GM19468 (cell line): ENCODE measurements around the gene ITIH4.

ENCODE experiments used
- ATAC-seq: cut with Tn5 transposase; IDR thresholded peaks from one replicate; pipeline ENCODE4 v1.9.1; 2021; ENCODE audit warnings: mild to moderate bottlenecking, moderate library complexity, moderate number of reproducible peaks; ENCODE audit not compliant: unreplicated experiment; ENCODE audit errors: extremely low read depth

Gene ITIH4

GRCh38 chr3:52830535-52831258, at the start of gene ITIH4:
Gene ITIH4, minus strand, starts transcription at chr3:52830672. Its CDS starts 30 bp downstream, at chr3:52830642.
- no peak for ATAC-seq

GRCh38 chr3:52880047-52880446, 49.6 kb upstream of the ITIH4 start:
- no peak for ATAC-seq

GRCh38 chr3:52879581-52879980, 49.1 kb upstream of the ITIH4 start:
- ATAC-seq: no peak

DNA sequence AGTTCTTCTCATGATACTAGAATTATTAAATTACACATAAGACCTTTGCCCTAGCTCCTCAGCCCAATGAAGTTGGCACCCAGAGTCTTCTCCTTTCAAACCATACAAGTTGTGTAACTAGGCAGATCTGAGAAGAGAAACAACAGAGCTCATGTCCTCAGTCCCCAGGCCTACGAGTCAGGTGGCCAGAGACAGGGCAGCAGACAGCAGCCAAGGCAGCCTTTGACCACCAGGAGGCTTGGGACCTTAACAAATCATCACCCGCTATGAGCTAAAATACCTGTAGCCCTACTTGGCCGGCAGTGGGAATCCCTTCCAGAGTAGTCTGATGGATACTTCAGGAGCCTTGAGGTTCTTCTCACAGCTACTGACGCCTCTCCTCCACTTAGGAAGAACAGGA, 48.6 kb upstream of the ITIH4 start:
- no peak for ATAC-seq

DNA sequence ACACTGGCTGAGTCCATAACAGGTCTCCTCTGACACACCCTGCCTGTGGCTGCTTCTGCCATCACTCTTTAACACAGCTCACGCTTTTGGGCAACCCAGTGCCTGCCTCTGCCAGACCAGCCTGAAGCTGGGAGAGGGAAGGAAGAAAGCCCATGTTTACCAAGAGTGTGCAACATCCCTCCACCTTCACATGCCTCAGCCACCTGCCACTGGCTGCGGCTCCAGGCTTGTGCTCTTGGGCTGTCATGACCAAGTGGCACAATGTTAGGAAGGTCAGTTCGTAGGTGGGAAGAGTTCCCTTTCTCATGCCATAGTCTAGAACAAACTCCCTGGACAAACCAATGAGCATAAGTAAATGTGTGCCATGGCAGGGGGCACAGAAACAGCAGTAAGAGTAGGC, 46.6 kb upstream of the ITIH4 start:
- ATAC-seq: no peak

- ATAC-seq: no peak
Measured at GRCh38 chr3:52874864-52875587, 44.6 kb upstream of the ITIH4 start.

DNA sequence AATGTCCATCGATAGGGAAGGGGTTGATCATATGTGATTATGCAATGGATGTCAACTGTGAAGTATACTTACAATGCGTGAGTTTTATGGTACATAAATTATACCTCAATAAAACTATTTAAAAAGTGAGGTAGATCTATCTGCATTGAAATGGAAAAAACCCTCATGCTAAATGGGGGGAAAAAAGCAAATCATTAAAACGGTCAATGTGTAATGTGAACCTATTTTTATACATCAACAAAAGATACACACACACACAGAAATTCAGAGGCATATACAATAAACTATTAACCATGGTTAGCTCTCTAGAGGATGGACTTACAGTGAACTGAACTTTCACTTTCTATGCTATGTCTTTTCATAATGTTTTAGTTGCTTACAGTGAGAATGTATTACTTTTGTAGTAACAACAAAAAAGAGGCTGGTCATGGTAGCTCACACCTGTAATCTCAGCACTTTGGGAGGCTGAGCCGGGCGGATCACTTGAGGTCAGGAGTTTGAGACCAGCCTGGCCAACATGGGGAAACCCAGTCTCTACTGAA, 43.8 kb upstream of the ITIH4 start:
- ATAC-seq: peak; percentile 39

GRCh38 chr3:52873433-52874159, 43.1 kb upstream of the ITIH4 start:
- no peak for ATAC-seq

GRCh38 chr3:52872245-52872644, 41.8 kb upstream of the ITIH4 start:
- ATAC-seq: no peak

DNA sequence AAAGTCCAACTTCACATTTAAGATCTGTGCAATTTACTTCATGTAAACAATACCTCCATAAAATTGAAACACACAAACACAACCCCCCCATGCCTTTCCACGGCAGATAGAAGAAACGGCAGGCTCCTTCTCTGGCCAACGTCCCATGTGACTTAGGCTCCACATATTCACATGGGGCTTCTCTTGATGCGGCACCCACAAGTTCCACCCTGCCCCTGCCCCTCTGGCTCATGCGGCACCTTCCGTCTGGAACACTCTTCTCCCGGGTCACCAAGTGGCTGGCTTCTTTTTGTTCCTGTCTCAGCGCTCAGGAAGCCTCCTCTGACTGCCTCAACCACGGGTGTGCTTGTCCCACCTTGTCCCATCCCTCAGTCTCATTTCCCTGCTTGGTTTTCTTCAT, 41.3 kb upstream of the ITIH4 start:
- no peak for ATAC-seq

GRCh38 chr3:52870471-52870870, 40.0 kb upstream of the ITIH4 start:
- ATAC-seq: no peak

DNA sequence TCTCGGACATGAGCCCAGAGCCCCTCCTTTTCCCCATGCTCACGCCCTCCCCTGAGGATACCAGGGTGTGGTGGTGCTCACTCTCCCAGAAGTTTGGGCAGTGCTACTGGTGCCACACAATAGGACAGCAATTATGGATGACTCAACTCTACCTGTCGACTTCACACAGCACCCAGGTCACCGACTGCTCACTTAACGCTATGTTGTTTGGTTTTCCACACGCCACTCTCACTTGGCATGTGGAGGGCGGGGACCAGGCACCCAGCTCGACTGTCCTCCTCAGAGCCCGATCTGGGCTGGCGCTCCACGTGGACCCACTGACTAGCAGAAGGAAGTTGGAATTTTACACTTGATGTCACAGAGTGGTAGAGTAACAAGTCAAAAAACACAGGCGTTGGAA, 36.0 kb upstream of the ITIH4 start:
- no peak for ATAC-seq

DNA sequence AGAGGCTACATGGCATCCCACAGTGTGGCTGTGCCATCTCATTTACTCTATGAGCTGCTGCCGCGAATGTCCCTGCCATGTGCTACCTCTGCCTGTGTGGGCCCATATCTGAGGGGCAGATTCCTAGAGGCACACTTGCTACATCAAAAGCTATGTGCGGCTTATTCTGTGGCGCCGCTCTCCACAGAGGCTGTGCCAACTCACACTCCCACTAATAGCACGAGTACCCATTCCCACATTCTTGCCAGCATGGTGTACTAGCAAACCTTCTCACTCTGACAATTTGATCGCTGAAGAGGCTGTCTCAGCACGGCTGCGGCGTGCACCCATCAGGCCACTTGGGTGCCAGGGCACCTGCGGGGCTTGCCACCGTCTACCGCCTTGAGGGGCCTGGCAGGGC, 35.5 kb upstream of the ITIH4 start:
- ATAC-seq: no peak

GRCh38 chr3:52860424-52860768, 29.9 kb upstream of the ITIH4 start:
- no peak for ATAC-seq

- ATAC-seq: no peak
Measured at GRCh38 chr3:52859686-52860423, 29.4 kb upstream of the ITIH4 start.

DNA sequence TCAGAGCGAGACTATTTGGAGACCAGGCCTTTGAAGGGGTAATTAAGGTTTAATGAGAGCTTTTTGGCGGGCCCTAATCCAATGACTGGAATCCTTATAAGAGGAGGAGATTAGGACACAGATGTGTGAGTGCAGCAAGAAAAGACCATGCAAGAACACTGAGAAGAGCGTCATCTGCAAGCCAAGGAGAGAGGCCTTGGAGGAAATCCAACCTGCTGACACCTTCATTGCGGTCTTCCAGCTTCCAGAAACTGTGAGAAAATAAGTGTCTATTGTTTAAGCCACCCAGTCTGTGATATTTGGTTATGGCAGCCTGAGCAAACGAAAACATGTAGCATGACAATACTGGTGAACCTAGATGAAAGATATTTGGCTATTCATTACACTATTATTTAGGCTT, 27.4 kb upstream of the ITIH4 start:
- ATAC-seq: no peak

DNA sequence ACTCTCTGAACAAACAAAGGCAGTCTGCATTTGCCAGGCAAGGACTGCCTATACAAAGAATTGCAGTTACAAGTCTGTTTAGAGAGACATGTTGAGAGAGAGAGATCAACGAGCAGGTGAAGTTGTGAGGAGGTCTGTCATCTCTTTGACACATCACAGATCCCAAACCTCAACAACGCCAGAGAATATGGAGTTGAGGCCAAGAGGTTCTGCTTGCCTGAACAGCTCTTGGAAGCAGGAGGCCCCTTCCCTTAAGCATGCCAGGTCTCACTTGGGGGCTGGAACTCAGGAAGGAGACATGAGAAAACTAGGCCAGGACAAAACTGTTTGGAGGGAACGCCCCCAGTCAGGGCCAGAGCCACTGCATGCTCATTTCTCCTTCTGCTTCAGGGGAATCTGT, 26.7 kb upstream of the ITIH4 start:
- no peak for ATAC-seq

DNA sequence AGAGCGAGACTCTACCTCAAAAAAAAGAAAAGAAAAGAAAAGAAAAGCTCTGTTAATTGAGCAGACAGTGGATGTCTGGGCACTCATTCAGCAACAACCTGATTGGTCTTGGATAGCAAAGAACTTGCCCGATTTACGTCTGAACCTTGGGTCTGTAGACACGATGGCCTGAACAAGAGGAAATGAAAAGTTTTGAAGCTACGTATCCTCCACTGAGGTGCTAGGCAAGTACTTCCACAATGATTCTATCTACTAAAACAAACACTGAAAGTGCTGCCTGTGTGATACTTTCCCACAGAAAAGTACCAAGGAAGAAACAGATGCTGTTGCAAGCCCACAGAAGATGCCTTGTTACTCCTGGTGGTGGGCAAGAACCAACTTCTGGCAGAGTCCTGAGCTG, 26.2 kb upstream of the ITIH4 start:
- ATAC-seq: no peak

GRCh38 chr3:52854013-52854412, 23.5 kb upstream of the ITIH4 start:
- no peak for ATAC-seq

DNA sequence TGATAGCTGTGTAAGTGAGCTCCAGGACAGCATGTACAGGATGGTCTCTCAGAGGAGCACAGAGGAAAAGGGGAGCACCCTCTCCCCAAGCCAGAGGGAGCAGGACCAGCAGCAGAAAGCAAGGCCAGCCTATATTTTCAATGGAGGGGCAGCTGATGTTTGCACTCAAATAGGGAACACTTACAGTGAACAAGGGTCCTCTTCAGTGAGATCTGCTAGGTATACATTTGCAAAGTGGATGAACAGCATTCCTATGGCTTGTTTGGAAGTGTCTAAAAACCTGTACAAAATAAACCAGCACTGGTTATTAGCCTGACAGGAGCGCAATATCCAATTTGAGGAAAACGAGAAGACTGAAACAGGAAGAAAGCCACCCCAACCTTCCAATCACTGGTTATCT, 21.9 kb upstream of the ITIH4 start:
- ATAC-seq: no peak
